Gastrocnemius medialis (tissue), 4 donors: Measurements from ENCODE around the gene ONECUT3.

Source experiments
- POLR2A ChIP-seq, 2 donors: fragments of 450-650 bp; IDR thresholded peaks; one replicate each; pipeline ENCODE4 v1.6.1; 2017; ENCODE audit warnings: antibody characterized with exemption in 2 of 2, mild to moderate bottlenecking in 2 of 2, moderate library complexity in 2 of 2
- TF ChIP-seq, protein P1 (sequence below), 5 experiments: fragments of 450-650 bp in 3 of 5; fragments of 200-600 bp in 2 of 5; sonication (generic) in 2 of 5; IDR thresholded peaks in 4 of 5; conservative IDR thresholded peaks in 1 of 5; 1 replicate in 4 of 5; 2 replicates in 1 of 5; pipeline ENCODE4 v1.5.1; 2016 to 2019; ENCODE audit warnings: antibody characterized with exemption in 5 of 5, mild to moderate bottlenecking in 3 of 5, moderate library complexity in 3 of 5

- TF ChIP-seq POLR2A (IDR thresholded peaks at IDR 0.05), result no peak
- TF ChIP-seq, protein P1, sequence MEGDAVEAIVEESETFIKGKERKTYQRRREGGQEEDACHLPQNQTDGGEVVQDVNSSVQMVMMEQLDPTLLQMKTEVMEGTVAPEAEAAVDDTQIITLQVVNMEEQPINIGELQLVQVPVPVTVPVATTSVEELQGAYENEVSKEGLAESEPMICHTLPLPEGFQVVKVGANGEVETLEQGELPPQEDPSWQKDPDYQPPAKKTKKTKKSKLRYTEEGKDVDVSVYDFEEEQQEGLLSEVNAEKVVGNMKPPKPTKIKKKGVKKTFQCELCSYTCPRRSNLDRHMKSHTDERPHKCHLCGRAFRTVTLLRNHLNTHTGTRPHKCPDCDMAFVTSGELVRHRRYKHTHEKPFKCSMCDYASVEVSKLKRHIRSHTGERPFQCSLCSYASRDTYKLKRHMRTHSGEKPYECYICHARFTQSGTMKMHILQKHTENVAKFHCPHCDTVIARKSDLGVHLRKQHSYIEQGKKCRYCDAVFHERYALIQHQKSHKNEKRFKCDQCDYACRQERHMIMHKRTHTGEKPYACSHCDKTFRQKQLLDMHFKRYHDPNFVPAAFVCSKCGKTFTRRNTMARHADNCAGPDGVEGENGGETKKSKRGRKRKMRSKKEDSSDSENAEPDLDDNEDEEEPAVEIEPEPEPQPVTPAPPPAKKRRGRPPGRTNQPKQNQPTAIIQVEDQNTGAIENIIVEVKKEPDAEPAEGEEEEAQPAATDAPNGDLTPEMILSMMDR (IDR thresholded peaks at IDR 0.05 in 4 of 5, conservative IDR thresholded peaks at IDR 0.05 in 1 of 5), result no peak
Observed at GRCh38 chr19:1756264-1756663, 3.0 kb downstream of the ONECUT3 start.
